ENCODE results near the gene GNB1. TPM values are rescaled to one million over a fixed set of nuclear protein-coding genes. Genes with fewer than 3 reads are reported as not detected.

GNB1 gene
- total RNA-seq, 6 donors from 2014 or later: 126 to 386 (median 173) TPM

DNA sequence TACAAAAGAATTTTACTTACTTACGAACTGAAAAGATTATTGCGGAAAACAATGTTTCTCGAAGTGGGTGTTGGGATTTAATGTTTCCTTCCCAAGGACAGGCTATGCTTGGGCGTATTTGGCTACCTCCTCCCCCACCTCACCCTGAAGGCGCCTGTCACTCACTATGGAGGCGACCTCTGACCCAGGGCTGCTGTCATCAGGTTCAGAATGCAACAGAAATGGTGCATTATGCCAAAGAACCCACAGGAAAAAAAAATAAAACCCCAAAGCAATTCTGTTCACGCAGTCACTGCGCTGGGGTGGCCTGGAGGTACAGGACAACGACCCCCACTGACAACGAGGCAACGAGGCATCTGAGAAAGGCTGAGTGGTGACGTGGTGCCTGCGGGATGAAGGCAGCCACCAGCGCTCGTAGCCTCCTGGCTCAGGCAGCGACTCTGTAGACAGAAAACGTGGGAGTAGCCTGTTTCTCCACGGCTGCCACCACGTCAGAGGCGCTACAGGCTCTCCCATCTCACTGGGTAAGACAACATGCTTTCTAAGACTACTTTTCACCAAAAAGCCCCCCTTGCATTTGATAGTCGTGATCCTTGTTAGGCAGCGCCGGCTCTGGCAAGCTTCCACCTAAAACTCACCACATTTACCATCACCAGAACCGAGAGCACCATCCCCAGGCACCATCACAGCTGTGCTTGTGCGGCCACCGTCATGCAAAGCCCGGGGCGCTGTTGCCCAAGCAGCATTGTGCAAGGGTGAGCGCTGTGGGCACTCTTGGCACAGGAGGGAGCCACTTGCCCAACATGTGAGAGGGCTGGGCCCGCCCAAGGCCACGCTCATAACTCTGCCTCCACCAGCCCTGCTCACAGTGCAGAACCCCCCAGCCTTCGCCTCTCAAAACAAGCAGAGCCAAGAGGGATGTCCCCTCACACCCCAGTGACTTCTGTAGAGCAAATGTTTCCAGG lies 126.9 kb downstream of the GNB1 start:
- WGBS, 2 donors: 65 to 80% methylated on average over 15 to 29 of the region's 32 CpGs
- Histone ChIP-seq H3K27me3 (no peaks in the 10 kb centered on the region), H3K4me3 (no peak overlapping the region), H3K4me1 (peaks cover 11 to 34% (median 20%) of the 10 kb centered on the region in 4 donors), H3K27ac (peak overlapping the region in 3 of 4 donors; percentile 4 to 72 (median 43)), H3K36me3 (peaks cover 20 to 69% (median 48%) of the 10 kb centered on the region in 4 donors), H3K9me3 (no peaks in the 10 kb centered on the region)
- DNase-seq (peak; percentile 87 to 96), ATAC-seq (ENCODE audit: low FRiP score in 2 of 2) (peak; percentile 85 to 91)
- TF ChIP-seq, protein P1, sequence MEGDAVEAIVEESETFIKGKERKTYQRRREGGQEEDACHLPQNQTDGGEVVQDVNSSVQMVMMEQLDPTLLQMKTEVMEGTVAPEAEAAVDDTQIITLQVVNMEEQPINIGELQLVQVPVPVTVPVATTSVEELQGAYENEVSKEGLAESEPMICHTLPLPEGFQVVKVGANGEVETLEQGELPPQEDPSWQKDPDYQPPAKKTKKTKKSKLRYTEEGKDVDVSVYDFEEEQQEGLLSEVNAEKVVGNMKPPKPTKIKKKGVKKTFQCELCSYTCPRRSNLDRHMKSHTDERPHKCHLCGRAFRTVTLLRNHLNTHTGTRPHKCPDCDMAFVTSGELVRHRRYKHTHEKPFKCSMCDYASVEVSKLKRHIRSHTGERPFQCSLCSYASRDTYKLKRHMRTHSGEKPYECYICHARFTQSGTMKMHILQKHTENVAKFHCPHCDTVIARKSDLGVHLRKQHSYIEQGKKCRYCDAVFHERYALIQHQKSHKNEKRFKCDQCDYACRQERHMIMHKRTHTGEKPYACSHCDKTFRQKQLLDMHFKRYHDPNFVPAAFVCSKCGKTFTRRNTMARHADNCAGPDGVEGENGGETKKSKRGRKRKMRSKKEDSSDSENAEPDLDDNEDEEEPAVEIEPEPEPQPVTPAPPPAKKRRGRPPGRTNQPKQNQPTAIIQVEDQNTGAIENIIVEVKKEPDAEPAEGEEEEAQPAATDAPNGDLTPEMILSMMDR (IDR thresholded peaks at IDR 0.05): peak in 4 of 6 experiments; percentile 18 to 73 (median 24)
- TF ChIP-seq POLR2AphosphoS5 (IDR thresholded peaks at IDR 0.05) (peak; percentile 56 to 65), POLR2A (IDR thresholded peaks at IDR 0.05) (no peak), EP300 (IDR thresholded peaks at IDR 0.05) (no peak)

DNA sequence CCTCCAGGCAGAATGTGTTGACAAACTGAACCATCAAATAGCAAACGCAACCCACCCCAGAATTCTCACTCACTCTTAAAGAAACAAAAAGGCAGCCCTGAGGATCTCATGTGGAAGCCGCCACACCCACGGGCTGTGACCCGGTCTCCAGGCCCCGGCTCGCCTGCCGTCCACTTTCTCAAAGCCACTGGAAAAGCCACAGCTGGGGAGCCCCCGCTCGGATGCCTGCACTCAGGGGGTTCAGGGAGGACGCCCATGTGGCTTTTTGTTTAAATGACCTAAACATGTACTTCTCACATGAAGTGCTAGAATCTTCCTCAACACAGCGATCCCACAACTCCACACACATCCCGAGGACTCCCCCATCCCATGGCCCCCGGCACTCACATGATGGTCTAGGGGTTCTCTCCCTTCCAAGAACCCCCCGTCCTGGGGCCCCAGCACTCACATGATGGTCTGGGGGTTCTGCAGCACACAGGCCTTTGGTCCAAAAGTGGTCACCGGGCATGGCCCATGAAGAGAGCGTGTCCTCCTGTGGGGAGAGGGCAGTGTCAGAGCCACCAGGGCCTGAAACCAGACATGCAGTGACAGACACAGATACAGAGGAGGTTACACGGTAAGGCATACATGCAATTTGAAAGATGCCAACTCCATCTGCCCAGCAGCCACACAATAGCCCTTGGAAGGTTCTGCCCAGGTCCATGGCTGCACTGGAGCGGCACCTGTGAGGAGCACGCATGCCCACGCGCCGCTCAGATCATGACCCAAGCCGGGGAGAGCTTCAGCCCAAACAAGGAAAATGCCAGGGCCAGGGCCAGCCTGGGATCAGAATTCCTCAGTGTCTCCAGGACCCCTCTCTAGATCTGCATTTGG lies 129.1 kb downstream of the GNB1 start:
- H3K27ac ChIP-seq: no peak overlapping the region
- no peak overlapping the region for H3K4me3 ChIP-seq
- no peaks in the 10 kb centered on the region for H3K9me3 ChIP-seq
- H3K27me3 ChIP-seq: no peaks in the 10 kb centered on the region
- TF ChIP-seq, protein P1 (IDR thresholded peaks at IDR 0.05): no peak
- TF ChIP-seq EP300 (IDR thresholded peaks at IDR 0.05) (no peak), POLR2AphosphoS5 (IDR thresholded peaks at IDR 0.05) (no peak), POLR2A (IDR thresholded peaks at IDR 0.05) (no peak)
- WGBS, 2 donors: 91 to 97% methylated on average over 19 to 23 of the region's 23 CpGs
- peaks cover 20 to 85% (median 58%) of the 10 kb centered on the region in 4 donors for H3K36me3 ChIP-seq
- DNase-seq (no peak), ATAC-seq (ENCODE audit: low FRiP score in 2 of 2) (no peak)
- H3K4me1 ChIP-seq: peaks cover 17 to 44% (median 35%) of the 10 kb centered on the region in 4 donors

- no peak overlapping the region for H3K4me3 ChIP-seq
- TF ChIP-seq POLR2AphosphoS5 (IDR thresholded peaks at IDR 0.05) (no peak), EP300 (IDR thresholded peaks at IDR 0.05) (no peak), POLR2A (IDR thresholded peaks at IDR 0.05) (no peak)
- TF ChIP-seq, protein P1 (IDR thresholded peaks at IDR 0.05): no peak
- DNase-seq (no peak), ATAC-seq (ENCODE audit: low FRiP score in 2 of 2) (no peak)
- WGBS, 2 donors: 95 to 96% methylated on average over 9 to 10 of the region's 10 CpGs
- peaks cover 17 to 44% (median 35%) of the 10 kb centered on the region in 4 donors for H3K4me1 ChIP-seq
- H3K36me3 ChIP-seq: peaks cover 29 to 92% (median 67%) of the 10 kb centered on the region in 4 donors
- H3K27ac ChIP-seq: no peak overlapping the region
- H3K27me3 ChIP-seq: no peaks in the 10 kb centered on the region
- H3K9me3 ChIP-seq: no peaks in the 10 kb centered on the region
Observed at GRCh38 chr1:1760715-1761114, 130.2 kb downstream of the GNB1 start.

- Histone ChIP-seq H3K4me1 (peaks cover 17 to 44% (median 34%) of the 10 kb centered on the region in 4 donors), H3K4me3 (no peak overlapping the region), H3K27me3 (no peaks in the 10 kb centered on the region), H3K9me3 (no peaks in the 10 kb centered on the region), H3K36me3 (peaks cover 31 to 96% (median 70%) of the 10 kb centered on the region in 4 donors), H3K27ac (peak overlapping the region in 1 of 4 donors; percentile 78)
- ATAC-seq (ENCODE audit: low FRiP score in 2 of 2) (no peak), DNase-seq (peak in 1 of 2 donors; percentile 75)
- TF ChIP-seq POLR2A (IDR thresholded peaks at IDR 0.05) (no peak), EP300 (IDR thresholded peaks at IDR 0.05) (no peak), POLR2AphosphoS5 (IDR thresholded peaks at IDR 0.05) (no peak)
- TF ChIP-seq, protein P1 (IDR thresholded peaks at IDR 0.05): no peak
- 95 to 97% methylated on average over 17 to 20 of the region's 20 CpGs for WGBS, 2 donors
Observed at GRCh38 chr1:1760345-1760650, 130.6 kb downstream of the GNB1 start.

Measured in upper lobe of left lung (tissue), 6 donors.